Measurements from ENCODE around the gene MORF4L1.
"Not testable (repeated sequence)": the region's sequence is repeated elsewhere in the genome, so short reads cannot be mapped to it uniquely, and the experiment has no call there.

The MORF4L1 gene

GRCh38 chr15:78859971-78860719 lies 12.5 kb upstream of the MORF4L1 start:
- DNase-seq (ENCODE audit: low spot score), result peak; percentile 73

- DNase-seq (ENCODE audit: low spot score), result not testable (repeated sequence)
These were observed 7.1 kb upstream of the MORF4L1 start for GRCh38 chr15:78865585-78865984.

GRCh38 chr15:78866031-78866430 lies 6.7 kb upstream of the MORF4L1 start:
- not testable (repeated sequence) for DNase-seq (ENCODE audit: low spot score)

GRCh38 chr15:78866803-78867202 lies 5.9 kb upstream of the MORF4L1 start:
- DNase-seq (ENCODE audit: low spot score), result no peak

GRCh38 chr15:78868366-78868765 lies 4.3 kb upstream of the MORF4L1 start:
- DNase-seq (ENCODE audit: low spot score), result no peak

GRCh38 chr15:78871483-78872127 lies 1.1 kb upstream of the MORF4L1 start:
- DNase-seq (ENCODE audit: low spot score), result not testable (repeated sequence)

- peak; percentile 91 for DNase-seq (ENCODE audit: low spot score)
These were observed 492 bp downstream of the MORF4L1 start for GRCh38 chr15:78872972-78873792.

- DNase-seq (ENCODE audit: low spot score), result peak; percentile 42
These were observed 1.4 kb downstream of the MORF4L1 start for GRCh38 chr15:78873793-78874765.

GRCh38 chr15:78875107-78875914 lies 2.6 kb downstream of the MORF4L1 start:
- DNase-seq (ENCODE audit: low spot score), result peak; percentile 28

GRCh38 chr15:78876954-78877353 lies 4.3 kb downstream of the MORF4L1 start:
- DNase-seq (ENCODE audit: low spot score), result peak; percentile 51

GRCh38 chr15:78878356-78878755 lies 5.7 kb downstream of the MORF4L1 start:
- DNase-seq (ENCODE audit: low spot score), result no peak

- peak; percentile 44 for DNase-seq (ENCODE audit: low spot score)
These were observed 7.0 kb downstream of the MORF4L1 start for GRCh38 chr15:78879517-78880241.

- DNase-seq (ENCODE audit: low spot score), result no peak
These were observed 7.5 kb downstream of the MORF4L1 start for GRCh38 chr15:78880242-78880533.

- no peak for DNase-seq (ENCODE audit: low spot score)
These were observed 8.1 kb downstream of the MORF4L1 start for GRCh38 chr15:78880813-78881212.

- no peak for DNase-seq (ENCODE audit: low spot score)
These were observed 9.0 kb downstream of the MORF4L1 start for GRCh38 chr15:78881681-78882080.

- DNase-seq (ENCODE audit: low spot score), result no peak
These were observed 16.3 kb downstream of the MORF4L1 start for GRCh38 chr15:78889000-78889399.

GRCh38 chr15:78893538-78893937 lies 20.8 kb downstream of the MORF4L1 start:
- no peak for DNase-seq (ENCODE audit: low spot score)

GRCh38 chr15:78895471-78895870 lies 22.8 kb downstream of the MORF4L1 start:
- no peak for DNase-seq (ENCODE audit: low spot score)

- no peak for DNase-seq (ENCODE audit: low spot score)
These were observed 25.9 kb downstream of the MORF4L1 start for GRCh38 chr15:78898540-78898939.
